Caco-2 (cell line): ENCODE results near the gene SPRTN. TPM values are rescaled to one million over a fixed set of nuclear protein-coding genes. Genes with fewer than 3 reads are reported as not detected.

Experiments
- BruUV-seq: library from RNA; stranded (reverse); fragments of 400-500 nt; replicated peaks from 2 replicates; lab custom pipeline; 2021; lab: Mats Ljungman, UMichigan
- CTCF ChIA-PET: fragments of 300-600 bp; sonication (Branson Sonifier 250); formaldehyde crosslinking; loops from one replicate; lab custom pipeline; 2022; ENCODE audit warnings: antibody characterized with exemption; lab: Charles Lee
- POLR2A ChIA-PET: fragments of 300-600 bp; sonication (Branson Sonifier 250); formaldehyde crosslinking; loops from one replicate; lab custom pipeline; 2022; ENCODE audit warnings: antibody characterized with exemption; lab: Charles Lee
- DNase-seq, 2 experiments: peaks; one replicate each; pipeline versions ENCODE4 v3.0.0 to v3.0.0-alpha.2; 2020 to 2022
- H3K27me3 ChIP-seq: replicated peaks from 2 replicates; pipeline ENCODE4 v1.6.0; 2011; ENCODE audit warnings: low read length; ENCODE audit not compliant: control insufficient read depth, insufficient read depth
- H3K36me3 ChIP-seq: 2 replicates; pipeline ENCODE4 v1.5.1; 2011; ENCODE audit warnings: low read length; ENCODE audit not compliant: control insufficient read depth, insufficient read depth
- H3K4me1 ChIP-seq: fragments of 250-450 bp; sonication (Bioruptor Pico); 2 replicates; pipeline ENCODE4 v1.5.1; 2020; ENCODE audit warnings: mild to moderate bottlenecking
- H3K4me3 ChIP-seq: 2 replicates; pipeline ENCODE4 v1.5.1; 2011; ENCODE audit warnings: low read depth, mild to moderate bottlenecking, control low read depth, low read length
- H3K9me3 ChIP-seq: fragments of 250-450 bp; sonication (Bioruptor Pico); 2 replicates; pipeline ENCODE4 v1.5.1; 2020; ENCODE audit warnings: mild to moderate bottlenecking, moderate library complexity
- H3K27ac Mint-ChIP-seq: one replicate; pipeline ENCODE4 v1.8.0; 2022; ENCODE audit warnings: mixed read lengths; ENCODE audit not compliant: unreplicated experiment
- H3K27me3 Mint-ChIP-seq: one replicate; pipeline ENCODE4 v1.8.0; 2022; ENCODE audit warnings: mixed read lengths; ENCODE audit not compliant: insufficient read depth, unreplicated experiment
- H3K36me3 Mint-ChIP-seq: one replicate; pipeline ENCODE4 v1.8.0; 2022; ENCODE audit warnings: mild to moderate bottlenecking, mixed read lengths; ENCODE audit not compliant: insufficient read depth, unreplicated experiment
- H3K4me1 Mint-ChIP-seq: one replicate; pipeline ENCODE4 v1.8.0; 2022; ENCODE audit warnings: low read depth, mixed read lengths; ENCODE audit not compliant: unreplicated experiment
- H3K4me3 Mint-ChIP-seq: one replicate; pipeline ENCODE4 v1.8.0; 2022; ENCODE audit warnings: mild to moderate bottlenecking, moderate library complexity, mixed read lengths; ENCODE audit not compliant: unreplicated experiment
- H3K9me3 Mint-ChIP-seq: one replicate; pipeline ENCODE4 v1.8.0; 2022; ENCODE audit warnings: mixed read lengths; ENCODE audit not compliant: unreplicated experiment
- intact Hi-C: fragments of 100-400 bp; cut with micrococcal nuclease; formaldehyde crosslinking; loops from one replicate; pipeline ENCODE4 v1.10.0; 2022; ENCODE audit not compliant: unreplicated experiment
- total RNA-seq: library from RNA; stranded (reverse); gene quantifications from 2 replicates; pipeline ENCODE4 v1.2.3, GENCODE V29; 2022
- TF ChIP-seq, protein P1 (sequence below), 2 experiments: fragments of 200-600 bp in 1 of 2; IDR thresholded peaks; 1 replicate in 1 of 2; 2 replicates in 1 of 2; pipeline versions ENCODE4 v1.5.1 to v1.8.0; 2011 to 2022; ENCODE audit warnings: antibody characterized with exemption in 1 of 2, control low read depth in 1 of 2, inconsistent platforms in 1 of 2, low read depth in 1 of 2, low read length in 1 of 2, mild to moderate bottlenecking in 1 of 2, moderate library complexity in 1 of 2; ENCODE audit not compliant: insufficient read depth in 1 of 2, severe bottlenecking in 1 of 2, unreplicated experiment in 1 of 2

The SPRTN gene
- total RNA-seq, 1 experiment from 2014 or later = 21.3 TPM

DNA sequence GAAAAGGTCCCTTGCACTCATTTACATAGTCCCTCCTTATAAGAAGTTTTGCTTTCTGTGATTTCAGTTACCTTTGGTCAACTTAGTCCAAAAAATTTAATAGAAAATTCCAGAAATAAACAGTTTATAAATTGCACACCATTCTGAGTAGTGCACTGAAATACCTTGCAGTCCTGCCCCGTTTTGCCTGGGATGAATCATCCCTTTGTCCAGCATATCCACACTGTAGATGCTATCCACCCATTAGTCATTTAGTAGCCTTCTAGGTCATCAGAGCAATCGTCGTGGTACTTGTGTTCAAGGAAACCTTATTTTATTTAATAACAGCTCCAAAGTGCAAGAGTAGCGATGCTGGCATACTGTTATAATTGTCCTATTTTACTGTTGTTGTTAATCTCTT is 38.0 kb downstream of the SPRTN start:
- TF ChIP-seq, protein P1, sequence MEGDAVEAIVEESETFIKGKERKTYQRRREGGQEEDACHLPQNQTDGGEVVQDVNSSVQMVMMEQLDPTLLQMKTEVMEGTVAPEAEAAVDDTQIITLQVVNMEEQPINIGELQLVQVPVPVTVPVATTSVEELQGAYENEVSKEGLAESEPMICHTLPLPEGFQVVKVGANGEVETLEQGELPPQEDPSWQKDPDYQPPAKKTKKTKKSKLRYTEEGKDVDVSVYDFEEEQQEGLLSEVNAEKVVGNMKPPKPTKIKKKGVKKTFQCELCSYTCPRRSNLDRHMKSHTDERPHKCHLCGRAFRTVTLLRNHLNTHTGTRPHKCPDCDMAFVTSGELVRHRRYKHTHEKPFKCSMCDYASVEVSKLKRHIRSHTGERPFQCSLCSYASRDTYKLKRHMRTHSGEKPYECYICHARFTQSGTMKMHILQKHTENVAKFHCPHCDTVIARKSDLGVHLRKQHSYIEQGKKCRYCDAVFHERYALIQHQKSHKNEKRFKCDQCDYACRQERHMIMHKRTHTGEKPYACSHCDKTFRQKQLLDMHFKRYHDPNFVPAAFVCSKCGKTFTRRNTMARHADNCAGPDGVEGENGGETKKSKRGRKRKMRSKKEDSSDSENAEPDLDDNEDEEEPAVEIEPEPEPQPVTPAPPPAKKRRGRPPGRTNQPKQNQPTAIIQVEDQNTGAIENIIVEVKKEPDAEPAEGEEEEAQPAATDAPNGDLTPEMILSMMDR (IDR thresholded peaks at IDR 0.05; ENCODE audit: insufficient read depth in 1 of 2, low read depth in 1 of 2, low read length in 1 of 2, severe bottlenecking in 1 of 2, unreplicated experiment in 1 of 2) = no peak
- Histone ChIP-seq H3K4me1 (no peaks in the 10 kb centered on the region), H3K4me3 (no peak overlapping the region), H3K36me3 (no peaks in the 10 kb centered on the region), H3K9me3 (no peaks in the 10 kb centered on the region), H3K27me3 (no peaks in the 10 kb centered on the region)
- no TSS peak for BruUV-seq
- DNase-seq = no peak
- no peaks in the 10 kb centered on the region for H3K27me3 Mint-ChIP-seq
- no peak overlapping the region for H3K27ac Mint-ChIP-seq
- H3K4me3 Mint-ChIP-seq = no peak overlapping the region
- no peaks in the 10 kb centered on the region for H3K9me3 Mint-ChIP-seq
- ChIA-PET POLR2A (no interaction called here), CTCF (no interaction called here)
- peaks cover 5% of the 10 kb centered on the region for H3K36me3 Mint-ChIP-seq
- intact Hi-C loops = no loop called here
- no peaks in the 10 kb centered on the region for H3K4me1 Mint-ChIP-seq

DNA sequence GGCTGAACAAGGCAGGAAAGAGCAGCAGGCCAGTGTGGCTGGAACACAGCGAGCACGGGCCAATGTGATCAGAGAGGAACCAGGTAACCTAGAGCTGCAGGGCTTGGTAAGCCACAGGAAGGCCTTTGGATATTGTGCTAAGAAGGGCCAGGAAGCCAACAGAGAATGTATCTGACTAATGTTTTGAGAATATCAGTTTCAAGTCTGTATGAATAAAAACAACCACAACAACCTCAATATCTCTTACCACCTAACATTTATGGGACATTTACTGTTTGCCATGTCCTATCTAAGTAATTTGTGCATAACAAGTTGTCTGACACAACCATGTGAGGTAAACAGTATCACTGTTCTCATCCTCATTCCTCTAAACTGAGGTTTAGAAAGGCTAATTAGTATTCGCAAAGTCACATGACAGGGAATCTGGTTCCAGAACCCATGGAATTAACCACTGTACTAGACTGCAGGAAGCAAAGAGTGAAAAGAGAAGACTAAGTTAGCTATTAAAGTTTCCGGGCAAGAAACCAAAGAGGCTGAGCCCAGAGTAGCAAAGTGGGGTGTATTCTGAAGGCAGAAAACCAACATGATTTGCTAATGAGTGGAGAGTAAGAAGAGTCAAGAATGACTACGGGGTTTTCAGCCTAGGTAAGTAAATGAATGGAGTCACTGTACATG is 38.9 kb downstream of the SPRTN start:
- H3K36me3 Mint-ChIP-seq = peaks cover 5% of the 10 kb centered on the region
- Histone ChIP-seq H3K36me3 (no peaks in the 10 kb centered on the region), H3K9me3 (no peaks in the 10 kb centered on the region), H3K4me3 (no peak overlapping the region), H3K27me3 (no peaks in the 10 kb centered on the region), H3K4me1 (no peaks in the 10 kb centered on the region)
- H3K27ac Mint-ChIP-seq = no peak overlapping the region
- no peaks in the 10 kb centered on the region for H3K4me1 Mint-ChIP-seq
- BruUV-seq = no TSS peak
- H3K27me3 Mint-ChIP-seq = no peaks in the 10 kb centered on the region
- ChIA-PET POLR2A (no interaction called here), CTCF (no interaction called here)
- TF ChIP-seq, protein P1 (IDR thresholded peaks at IDR 0.05; ENCODE audit: insufficient read depth in 1 of 2, low read depth in 1 of 2, low read length in 1 of 2, severe bottlenecking in 1 of 2, unreplicated experiment in 1 of 2) = no peak
- no peak for DNase-seq
- no peaks in the 10 kb centered on the region for H3K9me3 Mint-ChIP-seq
- H3K4me3 Mint-ChIP-seq = no peak overlapping the region
- intact Hi-C loops = no loop called here

DNA sequence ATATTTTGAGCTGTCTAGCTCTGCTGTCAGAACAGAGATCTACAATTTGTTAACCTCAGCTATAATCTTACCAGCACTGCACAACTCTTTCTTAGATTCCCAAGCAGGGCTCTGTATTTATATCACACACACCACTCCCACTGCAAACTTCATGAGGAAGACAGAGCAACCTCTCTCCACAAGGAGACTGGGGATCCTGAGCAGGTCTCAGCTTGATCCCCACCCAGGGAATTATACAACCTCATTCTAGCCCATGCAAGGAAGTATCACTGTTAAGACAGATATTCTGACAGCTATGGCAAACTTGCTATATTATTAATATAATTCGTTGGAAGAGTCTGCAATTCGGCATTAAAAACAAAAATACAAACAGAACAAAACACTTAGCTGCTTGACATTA is 43.6 kb downstream of the SPRTN start:
- TF ChIP-seq, protein P1 (IDR thresholded peaks at IDR 0.05; ENCODE audit: insufficient read depth in 1 of 2, low read depth in 1 of 2, low read length in 1 of 2, severe bottlenecking in 1 of 2, unreplicated experiment in 1 of 2) = no peak
- H3K9me3 Mint-ChIP-seq = no peaks in the 10 kb centered on the region
- no peak for DNase-seq
- no peak overlapping the region for H3K4me3 Mint-ChIP-seq
- H3K27me3 ChIP-seq = no peaks in the 10 kb centered on the region
- no peaks in the 10 kb centered on the region for H3K36me3 ChIP-seq
- no peak overlapping the region for H3K27ac Mint-ChIP-seq
- POLR2A ChIA-PET = no interaction called here
- H3K36me3 Mint-ChIP-seq = no peaks in the 10 kb centered on the region
- no TSS peak for BruUV-seq
- peaks cover 19% of the 10 kb centered on the region for H3K4me1 ChIP-seq
- H3K4me1 Mint-ChIP-seq = no peaks in the 10 kb centered on the region
- CTCF ChIA-PET = no interaction called here
- intact Hi-C loops = no loop called here
- no peaks in the 10 kb centered on the region for H3K27me3 Mint-ChIP-seq
- H3K9me3 ChIP-seq = no peaks in the 10 kb centered on the region
- H3K4me3 ChIP-seq = no peak overlapping the region
